Psoas muscle (tissue), 8 donors: Measurements from ENCODE around the gene EPB41L2. TPM values are rescaled to one million over a fixed set of nuclear protein-coding genes. Genes with fewer than 3 reads are reported as not detected.

ENCODE experiments used
- ATAC-seq, 4 donors: fragments of 200-7000 bp; cut with Tn5 transposase; one replicate each; pipeline ENCODE4 v1.9.1; 2020; ENCODE audit warnings: moderate library complexity in 3 of 4, mild to moderate bottlenecking in 2 of 4
- DNase-seq, 2 donors: peaks; one replicate each; pipeline ENCODE4 v3.0.0-alpha.2; 2020
- H3K27ac ChIP-seq: fragments of 200-600 bp; one replicate; pipeline ENCODE4 v1.8.0; 2022
- H3K27me3 ChIP-seq, 3 donors: fragments of 200-600 bp in 1 of 3; one replicate each; pipeline versions ENCODE4 v1.6.1 to v1.8.0; 2013 to 2022; ENCODE audit warnings: low read length in 2 of 3, mild to moderate bottlenecking in 2 of 3, moderate library complexity in 1 of 3; ENCODE audit not compliant: insufficient read depth in 3 of 3
- H3K36me3 ChIP-seq, 2 donors: fragments of 200-600 bp in 1 of 2; one replicate each; pipeline versions ENCODE4 v1.6.1 to v1.8.0; 2013 to 2022; ENCODE audit warnings: low read depth in 1 of 2, mild to moderate bottlenecking in 1 of 2, moderate library complexity in 1 of 2; ENCODE audit not compliant: insufficient read depth in 1 of 2
- H3K4me1 ChIP-seq: fragments of 200-600 bp; one replicate; pipeline ENCODE4 v1.8.0; 2022
- H3K4me3 ChIP-seq: fragments of 200-600 bp; one replicate; pipeline ENCODE4 v1.8.0; 2022; ENCODE audit warnings: mild to moderate bottlenecking
- H3K9me3 ChIP-seq: fragments of 200-600 bp; one replicate; pipeline ENCODE4 v1.8.0; 2022
- CTCF ChIP-seq: fragments of 200-600 bp; IDR thresholded peaks from one replicate; pipeline ENCODE4 v1.8.0; 2022; ENCODE audit warnings: antibody characterized with exemption
- WGBS, 3 donors: extraction: QIAGEN DNeasy Blood & Tissue Kit; methylation state at CpG; one replicate each; pipeline versions ENCODE4 v1.1.6 to v1.1.7; 2013; 5-methylcytosine and 5-hydroxymethylcytosine counted together
- intact Hi-C, 2 donors: fragments of 100-400 bp; cut with DNase I; formaldehyde crosslinking; loops; one replicate each; pipeline versions ENCODE4 v1.11.0 to v1.14.2; 2022
- polyA plus RNA-seq, 3 donors: library from polyadenylated mRNA; stranded (reverse); fragments of 200-250 nt; gene quantifications; one replicate each; pipeline ENCODE4 v1.2.3, GENCODE V29; 2013
- total RNA-seq, 4 donors: library from RNA; stranded (reverse); fragmentation: NEBNext Ultra II Directional in 2 of 4; extraction: Animal tissue kit (Norgen Biotek cat#: 25700) in 2 of 4; gene quantifications; one replicate each; pipeline versions ENCODE4 v1.2.1 to v1.2.4, GENCODE V29; 2021 to 2023
- donor health status: healthy with polysubstance abuse.
- donor health status: DM: no; HTN: no; CAD: no; lungs with moderate emphysema.
- donor health status: Bipolar disorder and iron deficiency.
- donor health status: healthy.
- donor health status: DM: yes; HTN: yes; CAD: no.
- donor health status: DM: no; HTN: no; CAD: no.
- donor health status: DM: no; HTN: no; CAD: no.
- donor health status: DM: yes; HTN: yes; CAD: no.

EPB41L2 gene
- total and polyA plus RNA-seq, 7 donors = 8.5 to 75.7 (median 22.7) TPM

- Histone ChIP-seq H3K4me1 (no peaks in the 10 kb centered on the region), H3K36me3 (peaks cover 0 to 14% of the 10 kb centered on the region in 2 donors), H3K27ac (no peak overlapping the region), H3K27me3 (no peaks in the 10 kb centered on the region), H3K9me3 (no peaks in the 10 kb centered on the region), H3K4me3 (no peak overlapping the region)
- 81 to 87% (median 87%) methylated on average over 2 of the region's 2 CpGs for WGBS, 3 donors
- no peak for TF ChIP-seq CTCF
- intact Hi-C loops = loop anchor here (5.0 to 10.0 kb wide), 4 partner anchors 647 to 739 kb away; partner anchors contain the start of gene MED23 (in 2 of the 2)
- no peak for ATAC-seq
- DNase-seq = no peak
These were observed 174.8 kb downstream of the EPB41L2 start for GRCh38 chr6:130888246-130888645.

- H3K36me3 ChIP-seq = peaks cover 0 to 8% of the 10 kb centered on the region in 2 donors
- H3K4me3 ChIP-seq = no peak overlapping the region
- no peaks in the 10 kb centered on the region for H3K27me3 ChIP-seq
- intact Hi-C loops = loop anchor here (2.0 to 10.0 kb wide), 5 partner anchors 232 to 740 kb away; partner anchors contain the start of gene MED23 (in 2 of the 2)
- no peak overlapping the region for H3K27ac ChIP-seq
- no peak for TF ChIP-seq CTCF
- DNase-seq = no peak
- H3K4me1 ChIP-seq = no peaks in the 10 kb centered on the region
- ATAC-seq = no peak
- 94 to 99% (median 99%) methylated on average over 2 of the region's 2 CpGs for WGBS, 3 donors
- no peaks in the 10 kb centered on the region for H3K9me3 ChIP-seq
These were observed 176.1 kb downstream of the EPB41L2 start for GRCh38 chr6:130886966-130887365.

- Histone ChIP-seq H3K36me3 (peaks cover 0 to 8% of the 10 kb centered on the region in 2 donors), H3K4me1 (no peaks in the 10 kb centered on the region), H3K4me3 (no peak overlapping the region), H3K9me3 (no peaks in the 10 kb centered on the region), H3K27me3 (no peaks in the 10 kb centered on the region), H3K27ac (no peak overlapping the region)
- WGBS, 3 donors = 28 to 31% (median 30%) methylated on average over 4 of the region's 4 CpGs
- peak; percentile 94 for TF ChIP-seq CTCF
- intact Hi-C loops = loop anchor here (1.0 to 10.0 kb wide), 6 partner anchors 231 to 742 kb away; partner anchors contain the start of gene MED23 (in 2 of the 2)
- peak; percentile 80 to 94 (median 88) for ATAC-seq
- peak in 1 of 2 donors; percentile 17 for DNase-seq
These were observed 177.5 kb downstream of the EPB41L2 start for GRCh38 chr6:130885392-130886192.

- H3K9me3 ChIP-seq = no peaks in the 10 kb centered on the region
- DNase-seq = no peak
- H3K4me3 ChIP-seq = no peak overlapping the region
- H3K4me1 ChIP-seq = no peaks in the 10 kb centered on the region
- WGBS, 3 donors = 78 to 83% (median 80%) methylated on average over 4 of the region's 4 CpGs
- ATAC-seq = no peak
- intact Hi-C loops = loop anchor here in 1 of 2 donors (10.0 kb wide), 2 partner anchors 652 to 742 kb away; partner anchors contain the start of gene MED23
- no peaks in the 10 kb centered on the region for H3K27me3 ChIP-seq
- no peak overlapping the region for H3K27ac ChIP-seq
- TF ChIP-seq CTCF = no peak
- peaks cover 0 to 8% of the 10 kb centered on the region in 2 donors for H3K36me3 ChIP-seq
These were observed 180.7 kb downstream of the EPB41L2 start for GRCh38 chr6:130882370-130882769.
